Parathyroid adenoma (tissue), 2 donors: ENCODE measurements around the gene BBOX1.

Experiments
- H2AFZ ChIP-seq: fragments of 300-600 bp; sonication (generic); one replicate; pipeline ENCODE4 v1.7.0; 2017; ENCODE audit warnings: antibody characterized with exemption, mild to moderate bottlenecking
- H3K27ac ChIP-seq: fragments of 300-600 bp; sonication (generic); one replicate; pipeline ENCODE4 v1.7.0; 2017
- H3K27me3 ChIP-seq: fragments of 300-600 bp; sonication (generic); one replicate; pipeline ENCODE4 v1.7.0; 2017; ENCODE audit warnings: low read length; ENCODE audit not compliant: control insufficient read depth, insufficient read depth
- H3K36me3 ChIP-seq: fragments of 300-600 bp; sonication (generic); one replicate; pipeline ENCODE4 v1.7.0; 2017; ENCODE audit warnings: low read length; ENCODE audit not compliant: control insufficient read depth, insufficient read depth
- H3K4me1 ChIP-seq: fragments of 300-600 bp; sonication (generic); one replicate; pipeline ENCODE4 v1.7.0; 2017; ENCODE audit warnings: control low read depth
- H3K4me2 ChIP-seq: fragments of 300-600 bp; sonication (generic); one replicate; pipeline ENCODE4 v1.7.0; 2017; ENCODE audit warnings: low read length
- H3K4me3 ChIP-seq: fragments of 300-600 bp; sonication (generic); one replicate; pipeline ENCODE4 v1.7.0; 2017; ENCODE audit warnings: low read depth, low read length
- H3K79me2 ChIP-seq: fragments of 300-600 bp; sonication (generic); one replicate; pipeline ENCODE4 v1.7.0; 2017; ENCODE audit warnings: control low read depth
- H3K9ac ChIP-seq: fragments of 300-600 bp; sonication (generic); one replicate; pipeline ENCODE4 v1.7.0; 2017; ENCODE audit warnings: mild to moderate bottlenecking
- H3K9me3 ChIP-seq: fragments of 300-600 bp; sonication (generic); one replicate; pipeline ENCODE4 v1.7.0; 2017; ENCODE audit warnings: low read length; ENCODE audit not compliant: control insufficient read depth
- TF ChIP-seq, protein P1 (sequence below): fragments of 300-600 bp; sonication (generic); IDR thresholded peaks from one replicate; pipeline ENCODE4 v1.7.0; 2017; ENCODE audit warnings: antibody characterized with exemption, mild to moderate bottlenecking
- donor health status: primary hyperparathyroidism.

BBOX1 gene

DNA sequence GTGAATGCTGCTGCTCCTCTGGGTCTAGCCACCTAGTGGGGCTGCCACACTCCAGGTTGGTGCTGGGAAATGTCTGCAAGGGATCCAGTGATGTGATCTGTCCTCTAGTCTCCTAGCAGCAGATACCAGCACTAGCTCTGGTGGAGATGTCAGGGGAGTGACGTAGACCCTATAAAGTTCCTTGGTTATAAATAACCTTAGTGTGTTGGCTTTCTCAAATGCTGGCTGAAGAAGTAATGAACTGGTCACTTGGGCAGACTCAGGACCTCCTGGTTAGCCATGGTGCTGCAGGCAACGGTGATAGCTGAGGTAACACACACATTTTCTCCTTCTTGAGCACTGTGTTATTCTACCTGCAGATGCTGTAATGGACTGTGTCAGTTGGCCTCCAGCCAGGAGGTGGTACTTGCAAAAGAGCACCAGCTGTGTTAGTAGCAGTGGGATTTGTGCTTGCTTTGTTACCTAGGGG is 35.5 kb downstream of the BBOX1 start:
- no peak overlapping the region for H3K4me2 ChIP-seq
- no peak overlapping the region for H3K9ac ChIP-seq
- no peaks in the 10 kb centered on the region for H3K79me2 ChIP-seq
- H3K4me1 ChIP-seq, result no peaks in the 10 kb centered on the region
- H3K27ac ChIP-seq, result no peak overlapping the region
- H3K27me3 ChIP-seq, result no peaks in the 10 kb centered on the region
- H3K4me3 ChIP-seq, result no peak overlapping the region
- H2AFZ ChIP-seq, result no peak overlapping the region
- TF ChIP-seq, protein P1, sequence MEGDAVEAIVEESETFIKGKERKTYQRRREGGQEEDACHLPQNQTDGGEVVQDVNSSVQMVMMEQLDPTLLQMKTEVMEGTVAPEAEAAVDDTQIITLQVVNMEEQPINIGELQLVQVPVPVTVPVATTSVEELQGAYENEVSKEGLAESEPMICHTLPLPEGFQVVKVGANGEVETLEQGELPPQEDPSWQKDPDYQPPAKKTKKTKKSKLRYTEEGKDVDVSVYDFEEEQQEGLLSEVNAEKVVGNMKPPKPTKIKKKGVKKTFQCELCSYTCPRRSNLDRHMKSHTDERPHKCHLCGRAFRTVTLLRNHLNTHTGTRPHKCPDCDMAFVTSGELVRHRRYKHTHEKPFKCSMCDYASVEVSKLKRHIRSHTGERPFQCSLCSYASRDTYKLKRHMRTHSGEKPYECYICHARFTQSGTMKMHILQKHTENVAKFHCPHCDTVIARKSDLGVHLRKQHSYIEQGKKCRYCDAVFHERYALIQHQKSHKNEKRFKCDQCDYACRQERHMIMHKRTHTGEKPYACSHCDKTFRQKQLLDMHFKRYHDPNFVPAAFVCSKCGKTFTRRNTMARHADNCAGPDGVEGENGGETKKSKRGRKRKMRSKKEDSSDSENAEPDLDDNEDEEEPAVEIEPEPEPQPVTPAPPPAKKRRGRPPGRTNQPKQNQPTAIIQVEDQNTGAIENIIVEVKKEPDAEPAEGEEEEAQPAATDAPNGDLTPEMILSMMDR, result no peak
- H3K36me3 ChIP-seq, result no peaks in the 10 kb centered on the region
- no peaks in the 10 kb centered on the region for H3K9me3 ChIP-seq

DNA sequence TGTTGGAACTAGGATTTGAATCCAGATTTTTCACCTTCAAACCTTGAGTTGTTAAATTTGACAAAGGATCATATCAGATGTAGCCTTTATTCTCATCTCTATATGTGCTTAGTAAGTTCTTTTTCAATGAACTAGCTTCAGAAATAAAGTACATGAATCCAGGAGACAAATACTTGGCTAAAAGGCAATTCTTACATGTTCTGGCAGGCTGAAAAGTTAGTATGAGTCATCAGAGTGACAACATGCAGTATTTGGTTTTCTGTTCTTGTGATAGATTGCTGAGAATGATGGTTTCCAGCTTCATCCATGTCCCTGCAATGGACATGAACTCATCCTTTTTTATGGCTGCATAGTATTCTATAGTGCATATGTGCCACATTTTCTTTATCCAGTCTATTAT is 40.4 kb downstream of the BBOX1 start:
- H3K36me3 ChIP-seq, result no peaks in the 10 kb centered on the region
- no peaks in the 10 kb centered on the region for H3K79me2 ChIP-seq
- H3K9me3 ChIP-seq, result no peaks in the 10 kb centered on the region
- H3K4me1 ChIP-seq, result no peaks in the 10 kb centered on the region
- TF ChIP-seq, protein P1, result no peak
- H3K4me2 ChIP-seq, result no peak overlapping the region
- no peaks in the 10 kb centered on the region for H3K27me3 ChIP-seq
- H3K9ac ChIP-seq, result no peak overlapping the region
- no peak overlapping the region for H3K27ac ChIP-seq
- no peak overlapping the region for H3K4me3 ChIP-seq
- H2AFZ ChIP-seq, result no peak overlapping the region

DNA sequence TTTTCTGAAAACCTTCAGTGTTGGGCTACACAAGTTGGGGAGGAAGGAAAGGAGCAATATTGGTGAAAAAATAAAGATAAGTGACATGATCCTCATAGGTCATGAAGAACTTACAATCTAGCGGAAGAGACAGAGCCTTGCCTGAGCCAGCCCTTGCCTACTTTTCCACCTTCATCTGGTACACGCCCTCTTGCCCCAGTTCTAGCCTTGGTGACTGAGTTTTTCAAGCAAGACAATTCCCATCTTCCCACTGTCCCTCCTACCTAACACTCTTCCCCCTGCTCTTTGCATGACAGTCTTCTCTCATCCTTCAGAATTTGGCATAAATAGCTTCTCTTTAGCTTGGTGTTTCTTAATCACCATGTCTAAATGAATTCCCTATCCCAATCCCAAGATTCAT is 42.6 kb downstream of the BBOX1 start:
- TF ChIP-seq, protein P1, result no peak
- H3K4me3 ChIP-seq, result no peak overlapping the region
- H3K9ac ChIP-seq, result no peak overlapping the region
- H2AFZ ChIP-seq, result no peak overlapping the region
- H3K9me3 ChIP-seq, result no peaks in the 10 kb centered on the region
- no peaks in the 10 kb centered on the region for H3K4me1 ChIP-seq
- H3K4me2 ChIP-seq, result no peak overlapping the region
- no peaks in the 10 kb centered on the region for H3K79me2 ChIP-seq
- H3K27me3 ChIP-seq, result no peaks in the 10 kb centered on the region
- H3K36me3 ChIP-seq, result no peaks in the 10 kb centered on the region
- H3K27ac ChIP-seq, result no peak overlapping the region

DNA sequence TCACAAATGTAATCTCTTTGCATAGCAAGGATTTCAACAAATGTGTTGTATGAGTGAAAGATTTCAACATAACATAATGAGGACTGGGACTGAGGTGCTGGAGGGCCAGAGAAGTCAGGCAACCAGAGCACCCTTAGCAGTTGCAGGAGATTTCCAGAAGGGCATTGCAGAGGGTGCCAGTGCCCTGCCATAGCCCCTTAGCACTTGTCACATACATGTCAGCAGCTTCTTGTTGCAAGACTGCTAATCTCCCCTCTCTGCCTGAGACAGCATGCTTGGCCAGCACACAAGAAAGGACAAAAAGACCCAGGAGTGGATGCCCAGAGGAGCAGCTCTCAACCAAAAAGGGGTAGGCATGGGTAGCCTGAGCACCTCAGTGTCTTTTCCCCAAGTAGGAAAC is 43.2 kb downstream of the BBOX1 start:
- Histone ChIP-seq H3K27me3 (no peaks in the 10 kb centered on the region), H3K9ac (no peak overlapping the region), H3K4me1 (no peaks in the 10 kb centered on the region), H2AFZ (no peak overlapping the region), H3K27ac (no peak overlapping the region), H3K79me2 (no peaks in the 10 kb centered on the region), H3K36me3 (no peaks in the 10 kb centered on the region), H3K9me3 (no peaks in the 10 kb centered on the region), H3K4me3 (no peak overlapping the region), H3K4me2 (no peak overlapping the region)
- TF ChIP-seq, protein P1, result no peak

DNA sequence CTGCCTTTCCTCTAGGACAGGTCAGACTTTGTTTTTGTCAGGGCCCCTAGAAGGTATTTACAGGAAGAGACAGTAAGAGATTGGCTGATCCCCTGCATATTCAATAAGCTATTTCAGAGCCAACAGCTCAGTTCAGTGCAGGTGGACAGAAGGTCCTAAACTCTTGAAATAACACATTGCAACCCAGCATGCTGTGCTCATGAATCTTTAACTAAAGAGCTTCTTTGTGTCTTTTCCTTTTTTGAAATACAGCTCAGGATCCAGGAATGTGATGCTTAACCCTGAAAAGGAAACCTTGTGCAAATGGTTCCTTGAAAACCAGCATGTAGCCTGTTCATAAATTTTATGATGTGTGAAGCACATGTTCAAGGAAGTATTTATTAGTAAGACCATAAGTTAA is 43.9 kb downstream of the BBOX1 start:
- Histone ChIP-seq H3K4me2 (no peak overlapping the region), H3K4me3 (no peak overlapping the region), H2AFZ (no peak overlapping the region), H3K79me2 (no peaks in the 10 kb centered on the region), H3K27ac (no peak overlapping the region), H3K36me3 (no peaks in the 10 kb centered on the region), H3K4me1 (no peaks in the 10 kb centered on the region), H3K9me3 (no peaks in the 10 kb centered on the region), H3K27me3 (no peaks in the 10 kb centered on the region), H3K9ac (no peak overlapping the region)
- TF ChIP-seq, protein P1, result no peak
